Muscle layer of duodenum (tissue), 2 donors: ENCODE measurements around the gene DOCK1.

Source experiments
- H3K27ac ChIP-seq: one replicate; pipeline ENCODE4 v1.7.0; 2013; ENCODE audit warnings: mild to moderate bottlenecking, low read length
- H3K27me3 ChIP-seq: one replicate; pipeline ENCODE4 v1.7.0; 2013; ENCODE audit warnings: low read depth, mild to moderate bottlenecking, control low read depth, low read length
- H3K36me3 ChIP-seq, 2 donors: one replicate each; pipeline ENCODE4 v1.7.0; 2013; ENCODE audit warnings: low read length in 2 of 2, control low read depth in 1 of 2, mild to moderate bottlenecking in 1 of 2; ENCODE audit not compliant: insufficient read depth in 2 of 2, control insufficient read depth in 1 of 2
- H3K4me1 ChIP-seq, 2 donors: one replicate each; pipeline ENCODE4 v1.7.0; 2013; ENCODE audit warnings: low read length in 2 of 2, mild to moderate bottlenecking in 2 of 2, control low read depth in 1 of 2, moderate library complexity in 1 of 2; ENCODE audit not compliant: insufficient read depth in 2 of 2, control insufficient read depth in 1 of 2
- H3K4me3 ChIP-seq, 2 donors: one replicate each; pipeline ENCODE4 v1.7.0; 2013; ENCODE audit warnings: low read length in 2 of 2, low read depth in 1 of 2, mild to moderate bottlenecking in 1 of 2
- H3K9me3 ChIP-seq, 2 donors: one replicate each; pipeline ENCODE4 v1.7.0; 2013; ENCODE audit warnings: low read length in 2 of 2, control low read depth in 1 of 2, mild to moderate bottlenecking in 1 of 2; ENCODE audit not compliant: control insufficient read depth in 1 of 2
- donor health status: healthy.

DOCK1 gene

DNA sequence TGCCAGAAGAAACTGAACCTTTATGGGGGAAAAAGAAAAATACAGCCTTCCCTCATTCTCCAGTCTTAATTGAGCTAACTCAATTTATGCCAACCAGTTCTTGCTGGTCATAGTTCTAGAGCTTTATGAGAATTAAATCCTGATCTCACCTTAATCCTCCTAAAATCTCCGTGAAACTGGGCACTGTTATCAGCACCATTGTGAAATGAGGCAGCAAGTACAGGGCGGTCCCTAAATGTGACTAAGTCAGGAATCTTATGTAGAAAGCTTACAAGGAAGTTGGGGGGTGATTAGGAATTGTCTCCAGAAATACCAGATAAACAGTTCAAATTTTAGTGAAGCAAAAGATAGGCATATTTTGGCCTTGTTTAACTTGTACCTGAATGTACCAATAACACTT, 301.9 kb downstream of the DOCK1 start:
- Histone ChIP-seq H3K27me3 (no peaks in the 10 kb centered on the region), H3K4me1 (no peaks in the 10 kb centered on the region), H3K9me3 (no peaks in the 10 kb centered on the region), H3K36me3 (peaks cover 0 to 12% of the 10 kb centered on the region in 2 donors), H3K27ac (no peak overlapping the region), H3K4me3 (no peak overlapping the region)

DNA sequence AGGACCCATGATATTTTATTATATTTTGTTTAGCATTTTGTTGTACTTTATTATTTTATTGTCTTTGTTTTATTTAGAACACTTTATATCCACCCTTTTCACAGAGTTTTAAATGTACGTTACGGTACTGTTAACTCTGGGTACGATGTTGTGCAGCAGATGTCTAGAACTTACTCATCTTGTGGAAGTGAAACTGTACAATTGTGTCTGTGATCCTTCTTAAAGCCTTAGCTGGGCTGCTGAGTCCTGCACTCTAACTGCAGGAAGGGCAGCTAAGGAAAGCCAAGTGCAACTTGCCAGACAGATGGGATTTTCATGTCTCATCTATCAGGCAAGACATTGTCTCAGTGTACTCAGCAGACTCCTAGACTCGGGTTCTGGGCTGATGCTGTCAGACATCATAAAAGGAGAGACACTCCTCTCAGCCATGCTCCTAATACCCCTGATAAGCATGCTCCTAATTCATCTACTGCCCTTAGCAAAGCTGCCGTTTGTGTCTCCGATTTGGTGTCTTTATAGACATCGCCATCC, 305.8 kb downstream of the DOCK1 start:
- Histone ChIP-seq H3K4me1 (no peaks in the 10 kb centered on the region), H3K36me3 (no peaks in the 10 kb centered on the region), H3K27ac (no peak overlapping the region), H3K27me3 (no peaks in the 10 kb centered on the region), H3K9me3 (no peaks in the 10 kb centered on the region), H3K4me3 (no peak overlapping the region)

DNA sequence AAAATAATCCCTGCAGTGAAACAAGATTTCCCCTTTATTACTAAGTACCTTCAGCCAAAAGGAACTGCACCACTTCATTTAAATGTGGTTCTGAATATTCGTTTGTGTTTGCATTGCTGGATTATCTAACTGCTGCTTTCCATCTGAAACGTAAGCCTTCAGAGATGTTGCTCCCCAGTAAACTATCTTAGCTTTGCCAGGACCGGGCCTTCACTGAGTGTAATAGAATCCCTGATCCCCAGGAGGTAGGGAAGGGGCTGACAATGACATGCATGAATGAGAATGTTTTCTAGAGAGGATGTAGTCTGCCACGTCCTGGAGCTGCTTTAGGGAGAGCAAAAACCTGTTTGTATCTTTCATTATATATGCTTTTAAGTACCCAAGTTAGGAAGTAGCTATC, 310.6 kb downstream of the DOCK1 start:
- no peaks in the 10 kb centered on the region for H3K9me3 ChIP-seq
- no peaks in the 10 kb centered on the region for H3K27me3 ChIP-seq
- H3K4me3 ChIP-seq, result no peak overlapping the region
- H3K36me3 ChIP-seq, result no peaks in the 10 kb centered on the region
- no peak overlapping the region for H3K27ac ChIP-seq
- no peaks in the 10 kb centered on the region for H3K4me1 ChIP-seq

DNA sequence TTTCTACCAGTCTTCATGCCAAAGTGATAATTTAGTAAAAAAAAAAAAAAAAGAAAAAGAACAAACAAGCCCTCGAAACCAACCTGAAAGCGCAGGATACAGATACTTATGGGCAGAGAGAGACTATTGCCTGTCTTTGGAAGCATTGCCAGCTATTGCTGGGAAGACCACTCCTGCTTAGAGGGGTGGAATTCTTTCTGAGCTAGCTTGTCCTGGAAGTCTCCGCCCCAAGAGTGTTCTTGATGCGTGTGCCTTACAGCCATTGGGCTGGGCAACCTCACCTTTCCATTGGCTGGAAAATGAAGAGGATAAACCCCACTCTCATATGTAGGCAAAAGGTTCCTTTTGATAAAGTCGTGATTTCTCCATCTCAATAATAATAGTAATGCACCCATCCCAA, 311.0 kb downstream of the DOCK1 start:
- Histone ChIP-seq H3K9me3 (no peaks in the 10 kb centered on the region), H3K27ac (no peak overlapping the region), H3K4me1 (no peaks in the 10 kb centered on the region), H3K36me3 (no peaks in the 10 kb centered on the region), H3K27me3 (no peaks in the 10 kb centered on the region), H3K4me3 (no peak overlapping the region)

DNA sequence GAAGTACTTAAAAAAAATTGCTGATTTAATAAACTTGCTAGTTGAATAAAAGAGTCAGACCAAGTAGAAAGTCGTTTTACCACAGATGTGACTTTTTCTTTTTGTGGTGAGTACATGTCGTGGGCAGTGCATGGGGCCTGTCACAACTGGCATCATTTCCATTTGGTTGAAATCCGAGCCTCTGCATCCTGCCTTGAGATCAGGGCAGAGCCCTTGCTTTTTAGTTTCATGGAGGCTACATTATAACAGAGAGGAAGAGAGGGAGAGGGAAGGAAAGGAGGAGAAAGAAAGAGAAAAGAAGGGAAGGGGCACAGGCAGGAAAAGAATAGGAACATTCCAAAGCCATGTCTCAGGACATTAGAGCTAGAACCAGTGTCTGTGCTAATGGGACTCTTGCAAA, 311.6 kb downstream of the DOCK1 start:
- Histone ChIP-seq H3K4me3 (no peak overlapping the region), H3K36me3 (no peaks in the 10 kb centered on the region), H3K4me1 (no peaks in the 10 kb centered on the region), H3K9me3 (no peaks in the 10 kb centered on the region), H3K27ac (no peak overlapping the region), H3K27me3 (no peaks in the 10 kb centered on the region)

DNA sequence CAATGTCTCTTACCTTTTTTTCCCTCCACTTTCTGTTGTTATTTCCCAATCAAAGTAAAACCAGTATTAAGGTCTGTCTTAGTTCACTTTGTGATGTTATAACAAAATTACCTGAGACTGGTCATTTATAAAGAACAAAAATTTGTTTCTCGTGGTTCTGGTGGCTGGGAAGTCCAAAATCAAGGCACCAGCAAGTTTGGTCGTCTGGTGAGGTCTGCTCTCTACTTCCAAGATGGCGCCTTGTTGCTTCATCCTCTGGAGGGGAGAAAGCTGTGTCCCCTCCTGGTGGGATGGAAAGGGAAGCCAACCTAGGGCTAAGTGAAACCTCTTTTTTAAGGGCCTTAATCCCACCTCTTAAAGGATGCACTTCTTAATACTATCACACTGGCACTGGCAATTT, 313.4 kb downstream of the DOCK1 start:
- Histone ChIP-seq H3K4me3 (no peak overlapping the region), H3K27ac (no peak overlapping the region), H3K9me3 (no peaks in the 10 kb centered on the region), H3K27me3 (no peaks in the 10 kb centered on the region), H3K36me3 (no peaks in the 10 kb centered on the region), H3K4me1 (no peaks in the 10 kb centered on the region)

DNA sequence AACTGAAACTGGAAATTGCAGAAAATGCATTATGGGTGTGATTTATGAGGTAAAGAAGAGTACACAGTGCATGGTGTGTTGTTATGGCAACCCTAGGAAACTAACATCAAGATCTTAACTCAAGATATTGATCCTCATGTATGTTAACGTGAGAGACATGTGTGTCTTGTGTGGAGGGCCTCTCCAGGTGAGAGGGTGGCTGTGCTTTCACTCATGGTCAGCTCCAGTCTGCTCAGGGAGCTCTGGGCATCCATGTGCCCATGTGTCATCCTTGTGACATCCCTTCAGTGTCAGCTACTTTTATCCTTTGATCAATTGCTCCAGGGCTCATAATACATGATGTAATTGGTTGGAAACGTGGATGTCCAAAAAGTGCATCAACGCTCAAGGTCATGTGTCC, 316.1 kb downstream of the DOCK1 start:
- no peak overlapping the region for H3K4me3 ChIP-seq

DNA sequence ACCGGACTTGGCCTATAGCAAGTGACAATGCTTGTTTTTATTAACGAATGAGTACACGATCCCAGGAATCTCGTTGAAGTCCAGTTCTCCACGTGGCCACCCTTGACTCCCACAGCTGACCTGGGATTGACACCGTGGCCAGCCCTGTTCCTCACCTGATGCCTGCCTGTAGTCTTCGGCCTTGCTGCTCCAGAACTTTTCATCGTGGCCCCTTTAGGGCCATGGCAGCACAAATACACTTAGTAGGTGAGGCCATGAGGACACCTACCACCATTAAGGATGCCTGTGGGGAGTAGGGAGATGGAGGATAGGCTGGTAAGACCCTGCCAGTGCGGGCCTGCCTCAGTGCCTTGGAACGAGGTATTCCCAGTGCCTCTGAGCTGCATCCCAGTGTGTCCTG, 321.8 kb downstream of the DOCK1 start:
- Histone ChIP-seq H3K4me3 (no peak overlapping the region), H3K4me1 (no peaks in the 10 kb centered on the region), H3K27me3 (no peaks in the 10 kb centered on the region), H3K36me3 (no peaks in the 10 kb centered on the region), H3K9me3 (no peaks in the 10 kb centered on the region), H3K27ac (no peak overlapping the region)

More for the DNA sequence above, 316.1 kb downstream of the DOCK1 start:
- Histone ChIP-seq H3K4me1 (no peaks in the 10 kb centered on the region), H3K36me3 (no peaks in the 10 kb centered on the region), H3K27me3 (no peaks in the 10 kb centered on the region), H3K27ac (no peak overlapping the region), H3K9me3 (no peaks in the 10 kb centered on the region)

DNA sequence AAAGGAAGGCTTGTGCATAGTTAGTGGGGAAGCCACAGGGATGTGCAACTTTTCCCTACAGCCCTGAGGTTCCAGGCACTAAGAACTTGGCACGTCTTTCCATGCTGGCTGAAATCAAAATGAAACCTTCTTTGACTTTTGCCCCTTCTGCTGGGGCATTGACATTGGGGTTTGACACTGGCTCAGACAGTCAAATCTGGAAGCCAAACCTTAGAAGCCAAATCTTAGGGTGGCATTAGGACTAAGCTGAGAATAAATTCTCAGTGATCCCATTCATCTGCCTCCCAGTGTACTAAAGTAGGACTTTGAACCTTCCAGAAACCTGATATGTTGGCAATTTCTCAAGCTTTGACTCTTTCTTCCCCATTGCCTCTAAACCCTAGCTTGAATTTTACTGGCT, 322.4 kb downstream of the DOCK1 start:
- Histone ChIP-seq H3K4me1 (no peaks in the 10 kb centered on the region), H3K4me3 (no peak overlapping the region), H3K36me3 (no peaks in the 10 kb centered on the region), H3K9me3 (no peaks in the 10 kb centered on the region), H3K27ac (no peak overlapping the region), H3K27me3 (no peaks in the 10 kb centered on the region)

DNA sequence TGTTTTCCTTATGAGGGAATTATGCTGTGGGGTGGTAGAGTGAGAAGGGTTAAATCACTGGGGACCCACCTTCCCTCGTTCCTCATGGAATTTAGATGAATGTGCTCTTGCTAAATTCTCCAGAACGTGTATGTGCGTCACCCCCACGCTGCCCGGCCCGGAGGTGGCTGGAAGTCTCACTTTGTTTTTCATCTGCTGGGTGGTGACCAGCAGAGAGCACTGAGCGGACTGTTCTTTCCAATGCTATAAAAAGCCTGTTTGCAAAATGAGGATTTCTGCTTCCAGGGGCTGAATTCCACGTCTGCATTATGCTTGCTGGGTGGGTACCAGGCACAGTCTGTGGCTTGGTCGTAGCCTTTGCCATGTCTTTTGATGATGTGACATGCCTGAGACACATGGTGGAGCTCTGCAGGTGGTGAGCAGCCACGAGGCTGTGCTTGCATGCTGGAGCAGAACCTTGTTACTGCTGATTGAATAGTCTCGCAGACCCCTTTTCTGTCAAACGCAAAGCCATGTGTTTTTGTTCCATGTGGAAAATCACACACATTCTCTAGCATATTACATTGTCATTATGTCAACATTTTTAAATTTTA, 323.1 kb downstream of the DOCK1 start:
- Histone ChIP-seq H3K36me3 (no peaks in the 10 kb centered on the region), H3K9me3 (no peaks in the 10 kb centered on the region), H3K27ac (no peak overlapping the region), H3K4me1 (no peaks in the 10 kb centered on the region), H3K27me3 (no peaks in the 10 kb centered on the region), H3K4me3 (no peak overlapping the region)

DNA sequence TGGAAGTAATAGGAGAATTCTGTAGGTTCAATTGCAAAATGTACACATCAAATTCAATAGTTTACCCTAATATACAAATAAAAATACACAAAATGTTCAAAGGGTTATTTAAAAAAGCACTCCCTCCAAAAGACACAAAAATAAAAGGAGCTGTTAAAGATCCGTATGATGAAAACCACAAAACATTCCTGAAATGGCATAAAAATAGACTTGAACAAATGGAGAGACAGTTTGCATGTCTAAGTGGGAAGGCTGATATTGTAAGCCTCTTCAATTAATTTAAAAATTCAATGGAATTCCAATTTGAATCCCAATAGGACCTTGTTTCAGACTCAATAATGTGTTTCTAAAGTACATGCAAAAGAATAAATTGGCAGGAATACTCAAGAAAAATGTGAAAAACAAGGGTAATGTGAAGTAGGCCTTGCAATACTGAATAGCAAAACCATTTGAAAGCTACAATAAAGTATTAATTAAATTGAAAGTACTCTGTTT, 329.1 kb downstream of the DOCK1 start:
- H3K4me3 ChIP-seq, result no peak overlapping the region
- H3K9me3 ChIP-seq, result no peaks in the 10 kb centered on the region
- no peaks in the 10 kb centered on the region for H3K4me1 ChIP-seq
- H3K27me3 ChIP-seq, result no peaks in the 10 kb centered on the region
- no peak overlapping the region for H3K27ac ChIP-seq
- H3K36me3 ChIP-seq, result no peaks in the 10 kb centered on the region

DNA sequence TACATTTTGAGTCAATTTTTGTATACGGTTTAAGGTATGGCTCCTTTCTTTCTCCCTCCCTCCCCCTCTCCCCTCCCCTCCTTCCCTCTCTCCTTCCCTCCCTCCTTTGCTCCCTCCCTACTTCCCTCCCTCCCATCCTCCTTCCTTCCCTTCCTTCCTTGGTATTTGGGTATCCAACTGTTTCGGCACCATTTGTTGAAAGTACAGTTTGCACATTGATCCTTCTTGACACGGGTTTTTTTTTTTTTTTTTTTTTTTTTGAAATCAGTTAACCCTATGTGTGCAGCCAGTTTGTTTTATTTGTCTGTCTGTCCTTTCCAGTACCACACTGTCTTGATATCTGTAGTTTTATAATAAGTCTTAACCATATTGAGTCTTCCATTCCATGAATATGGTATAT, 331.0 kb downstream of the DOCK1 start:
- H3K27me3 ChIP-seq, result no peaks in the 10 kb centered on the region
- H3K9me3 ChIP-seq, result no peaks in the 10 kb centered on the region
- H3K4me1 ChIP-seq, result no peaks in the 10 kb centered on the region
- H3K4me3 ChIP-seq, result no peak overlapping the region
- H3K27ac ChIP-seq, result no peak overlapping the region
- no peaks in the 10 kb centered on the region for H3K36me3 ChIP-seq
